Testis (tissue), 2 donors: Measurements from ENCODE around the gene ACAD11.

ENCODE experiments used
- CTCF ChIP-seq, 3 experiments: fragments of 450-650 bp in 2 of 3; fragments of 200-600 bp in 1 of 3; sonication (generic) in 1 of 3; IDR thresholded peaks; one replicate each; pipeline ENCODE4 v1.5.1; 2016 to 2019; ENCODE audit warnings: antibody characterized with exemption in 3 of 3, mild to moderate bottlenecking in 2 of 3, moderate library complexity in 1 of 3
- POLR2A ChIP-seq: fragments of 450-650 bp; IDR thresholded peaks from one replicate; pipeline ENCODE4 v1.6.1; 2017; ENCODE audit warnings: antibody characterized with exemption, mild to moderate bottlenecking, moderate library complexity

GRCh38 chr3:132682201-132682600 is 22.6 kb upstream of the ACAD11 start:
- TF ChIP-seq CTCF (IDR thresholded peaks at IDR 0.05) (no peak), POLR2A (no peak)
